Sigmoid colon (tissue), 7 donors: ENCODE results near the gene KDM6B. TPM values are rescaled to one million over a fixed set of nuclear protein-coding genes. Genes with fewer than 3 reads are reported as not detected.

Source experiments
- DNase-seq: peaks from one replicate; pipeline ENCODE4 v3.0.0-alpha.2; 2019
- H3K27ac ChIP-seq, 4 donors: fragments of 200-600 bp; sonication (generic); one replicate each; pipeline ENCODE4 v1.5.1; 2016 to 2019; ENCODE audit warnings: mild to moderate bottlenecking in 1 of 4
- H3K27me3 ChIP-seq, 3 donors: fragments of 200-600 bp; sonication (generic); one replicate each; pipeline ENCODE4 v1.5.1; 2019; ENCODE audit warnings: mild to moderate bottlenecking in 1 of 3
- H3K36me3 ChIP-seq, 4 donors: fragments of 200-600 bp; sonication (generic); one replicate each; pipeline ENCODE4 v1.5.1; 2016 to 2019
- H3K4me1 ChIP-seq, 4 donors: fragments of 200-600 bp; sonication (generic); one replicate each; pipeline ENCODE4 v1.5.1; 2017 to 2019
- H3K4me3 ChIP-seq, 4 donors: fragments of 200-600 bp; sonication (generic); one replicate each; pipeline ENCODE4 v1.5.1; 2017 to 2019; ENCODE audit warnings: mild to moderate bottlenecking in 2 of 4, moderate library complexity in 1 of 4
- H3K9me3 ChIP-seq, 4 donors: fragments of 200-600 bp in 3 of 4; sonication (generic) in 3 of 4; one replicate each; pipeline versions ENCODE4 v1.5.1 to v1.6.1; 2013 to 2019
- CTCF ChIP-seq, 4 experiments: fragments of 450-650 bp in 3 of 4; fragments of 200-600 bp in 1 of 4; IDR thresholded peaks; one replicate each; pipeline ENCODE4 v1.5.1; 2016 to 2019; ENCODE audit warnings: antibody characterized with exemption in 4 of 4, mild to moderate bottlenecking in 3 of 4, moderate library complexity in 2 of 4
- EP300 ChIP-seq, 4 donors: sonication (generic); formaldehyde crosslinking; IDR thresholded peaks; one replicate each; pipeline ENCODE4 v1.6.1; 2017; ENCODE audit warnings: antibody characterized with exemption in 4 of 4
- POLR2A ChIP-seq, 2 donors: fragments of 450-650 bp; IDR thresholded peaks; one replicate each; pipeline ENCODE4 v1.6.1; 2016; ENCODE audit warnings: antibody characterized with exemption in 2 of 2, mild to moderate bottlenecking in 2 of 2, moderate library complexity in 2 of 2
- POLR2AphosphoS5 ChIP-seq, 4 donors: sonication (generic); formaldehyde crosslinking; IDR thresholded peaks; one replicate each; pipeline ENCODE4 v1.6.1; 2017; ENCODE audit warnings: antibody characterized with exemption in 4 of 4
- WGBS, 2 donors: extraction: QIAGEN DNeasy Blood & Tissue Kit; methylation state at CpG; one replicate each; pipeline ENCODE4 v1.1.7; 2013; 5-methylcytosine and 5-hydroxymethylcytosine counted together
- intact Hi-C: fragments of 100-400 bp; cut with DNase I; formaldehyde crosslinking; loops from one replicate; pipeline ENCODE4 v1.15.1; 2023
- polyA plus RNA-seq, 3 donors: library from polyadenylated mRNA; stranded (reverse); fragments of 200-250 nt; gene quantifications; one replicate each; pipeline ENCODE4 v1.2.3, GENCODE V29; 2013
- total RNA-seq, 4 donors: library from RNA; depleted of rRNA; stranded (reverse); fragments of >200 nt; gene quantifications; one replicate each; pipeline ENCODE4 v1.1.0, GENCODE V29; 2016
- donor health status: healthy with polysubstance abuse.
- donor health status: Bipolar disorder and iron deficiency.
- donor health status: healthy.

Gene KDM6B
- total and polyA plus RNA-seq, 7 donors, result 5.5 to 19.4 (median 7.8) TPM

GRCh38 chr17:7848739-7849129 is 14.7 kb downstream of the KDM6B start:
- no peak for TF ChIP-seq POLR2A (IDR thresholded peaks at IDR 0.05)
- TF ChIP-seq CTCF (IDR thresholded peaks at IDR 0.05), result no peak
- no peak for TF ChIP-seq EP300 (IDR thresholded peaks at IDR 0.05)
- TF ChIP-seq POLR2AphosphoS5 (IDR thresholded peaks at IDR 0.05), result no peak
- H3K4me3 ChIP-seq, result no peak overlapping the region
- WGBS, 2 donors, result 92 to 94% methylated on average over 21 of the region's 21 CpGs
- no peak for DNase-seq
- no peak overlapping the region for H3K27ac ChIP-seq
- intact Hi-C loops, result no loop called here
- H3K27me3 ChIP-seq, result no peaks in the 10 kb centered on the region
- no peaks in the 10 kb centered on the region for H3K9me3 ChIP-seq
- H3K4me1 ChIP-seq, result peaks cover 0 to 35% (median 26%) of the 10 kb centered on the region in 4 donors
- H3K36me3 ChIP-seq, result peaks cover 45 to 82% (median 62%) of the 10 kb centered on the region in 4 donors

- TF ChIP-seq CTCF (IDR thresholded peaks at IDR 0.05), result no peak
- TF ChIP-seq POLR2A (IDR thresholded peaks at IDR 0.05), result no peak
- WGBS, 2 donors, result 84 to 90% methylated on average over 35 of the region's 35 CpGs
- peaks cover 0 to 30% (median 24%) of the 10 kb centered on the region in 4 donors for H3K4me1 ChIP-seq
- H3K27ac ChIP-seq, result peak overlapping the region in 1 of 4 donors; percentile 5
- intact Hi-C loops, result no loop called here
- peak; percentile 59 for DNase-seq
- H3K27me3 ChIP-seq, result no peaks in the 10 kb centered on the region
- no peaks in the 10 kb centered on the region for H3K9me3 ChIP-seq
- peaks cover 45 to 86% (median 64%) of the 10 kb centered on the region in 4 donors for H3K36me3 ChIP-seq
- H3K4me3 ChIP-seq, result no peak overlapping the region
Measured at GRCh38 chr17:7849130-7849750, 15.2 kb downstream of the KDM6B start.

- peaks cover 0 to 32% (median 28%) of the 10 kb centered on the region in 4 donors for H3K4me1 ChIP-seq
- no peak overlapping the region for H3K4me3 ChIP-seq
- intact Hi-C loops, result loop anchor here (10.0 kb wide), 1 partner anchor 265 kb away; the partner anchor contains the start of gene MPDU1
- H3K27ac ChIP-seq, result peak overlapping the region in 1 of 4 donors; percentile 5
- peaks cover 45 to 86% (median 64%) of the 10 kb centered on the region in 4 donors for H3K36me3 ChIP-seq
- H3K27me3 ChIP-seq, result no peaks in the 10 kb centered on the region
- H3K9me3 ChIP-seq, result no peaks in the 10 kb centered on the region
- no peak for TF ChIP-seq POLR2AphosphoS5 (IDR thresholded peaks at IDR 0.05)
- TF ChIP-seq POLR2A (IDR thresholded peaks at IDR 0.05), result no peak
- TF ChIP-seq EP300 (IDR thresholded peaks at IDR 0.05), result no peak
- no peak for TF ChIP-seq CTCF (IDR thresholded peaks at IDR 0.05)
- peak; percentile 46 for DNase-seq
- 83 to 91% methylated on average over 12 of the region's 12 CpGs for WGBS, 2 donors
Measured at GRCh38 chr17:7849751-7850504, 15.9 kb downstream of the KDM6B start.

- TF ChIP-seq CTCF (IDR thresholded peaks at IDR 0.05), result no peak
- TF ChIP-seq EP300 (IDR thresholded peaks at IDR 0.05), result no peak
- no peak for TF ChIP-seq POLR2A (IDR thresholded peaks at IDR 0.05)
- no peak for TF ChIP-seq POLR2AphosphoS5 (IDR thresholded peaks at IDR 0.05)
- H3K4me1 ChIP-seq, result peaks cover 0 to 32% (median 28%) of the 10 kb centered on the region in 4 donors
- intact Hi-C loops, result loop anchor here (1.0 to 10.0 kb wide), 2 partner anchors 29 to 266 kb away; partner anchors contain the start of gene MPDU1
- peaks cover 45 to 81% (median 61%) of the 10 kb centered on the region in 4 donors for H3K36me3 ChIP-seq
- no peaks in the 10 kb centered on the region for H3K27me3 ChIP-seq
- peak; percentile 66 for DNase-seq
- no peaks in the 10 kb centered on the region for H3K9me3 ChIP-seq
- 89 to 92% methylated on average over 17 of the region's 17 CpGs for WGBS, 2 donors
- no peak overlapping the region for H3K4me3 ChIP-seq
- H3K27ac ChIP-seq, result peak overlapping the region in 2 of 4 donors; percentile 61 to 64
Measured at GRCh38 chr17:7850701-7851437, 16.9 kb downstream of the KDM6B start.
